AG09319 (cell line): Measurements from ENCODE around the gene CHD9.
"Not testable (repeated sequence)": the region's sequence is repeated elsewhere in the genome, so short reads cannot be mapped to it uniquely, and the experiment has no call there.

Experiments used
- DNase-seq: peaks from one replicate; pipeline ENCODE4 v3.0.0-alpha.2; 2010; ENCODE audit warnings: low read depth; ENCODE audit errors: extremely low read depth
- TF ChIP-seq, protein P1 (sequence below): IDR thresholded peaks from 2 replicates; pipeline ENCODE4 v1.5.1; 2011; ENCODE audit warnings: low read depth, mild to moderate bottlenecking, inconsistent platforms, low read length, moderate library complexity

Gene CHD9

GRCh38 chr16:53031323-53031942 is 23.4 kb upstream of the CHD9 start:
- no peak for DNase-seq
- TF ChIP-seq, protein P1, sequence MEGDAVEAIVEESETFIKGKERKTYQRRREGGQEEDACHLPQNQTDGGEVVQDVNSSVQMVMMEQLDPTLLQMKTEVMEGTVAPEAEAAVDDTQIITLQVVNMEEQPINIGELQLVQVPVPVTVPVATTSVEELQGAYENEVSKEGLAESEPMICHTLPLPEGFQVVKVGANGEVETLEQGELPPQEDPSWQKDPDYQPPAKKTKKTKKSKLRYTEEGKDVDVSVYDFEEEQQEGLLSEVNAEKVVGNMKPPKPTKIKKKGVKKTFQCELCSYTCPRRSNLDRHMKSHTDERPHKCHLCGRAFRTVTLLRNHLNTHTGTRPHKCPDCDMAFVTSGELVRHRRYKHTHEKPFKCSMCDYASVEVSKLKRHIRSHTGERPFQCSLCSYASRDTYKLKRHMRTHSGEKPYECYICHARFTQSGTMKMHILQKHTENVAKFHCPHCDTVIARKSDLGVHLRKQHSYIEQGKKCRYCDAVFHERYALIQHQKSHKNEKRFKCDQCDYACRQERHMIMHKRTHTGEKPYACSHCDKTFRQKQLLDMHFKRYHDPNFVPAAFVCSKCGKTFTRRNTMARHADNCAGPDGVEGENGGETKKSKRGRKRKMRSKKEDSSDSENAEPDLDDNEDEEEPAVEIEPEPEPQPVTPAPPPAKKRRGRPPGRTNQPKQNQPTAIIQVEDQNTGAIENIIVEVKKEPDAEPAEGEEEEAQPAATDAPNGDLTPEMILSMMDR: no peak

- DNase-seq: no peak
- TF ChIP-seq, protein P1: no peak
Observed at GRCh38 chr16:53034306-53034705, 20.5 kb upstream of the CHD9 start.

GRCh38 chr16:53035176-53035942 is 19.4 kb upstream of the CHD9 start:
- TF ChIP-seq, protein P1: no peak
- no peak for DNase-seq

DNA sequence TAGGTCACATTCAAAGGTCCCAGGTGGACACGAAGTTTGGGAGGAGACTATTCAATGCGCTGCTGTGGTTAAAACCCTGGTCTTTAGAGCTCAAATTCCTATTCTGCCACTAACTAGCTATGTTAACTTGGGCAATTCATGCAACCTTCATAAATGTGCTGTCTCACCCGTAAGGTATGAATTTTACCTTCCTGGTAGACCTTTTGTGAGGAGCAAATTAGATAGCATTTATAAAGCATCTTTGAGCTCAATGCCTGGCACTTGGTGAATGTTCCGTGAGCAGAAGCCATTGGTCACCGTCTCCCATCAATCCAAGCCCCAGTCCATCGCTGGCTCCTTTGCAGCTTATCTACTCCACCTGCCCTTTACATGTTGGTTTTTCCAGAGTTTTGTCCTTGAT is 18.7 kb upstream of the CHD9 start:
- TF ChIP-seq, protein P1: no peak
- DNase-seq: no peak

DNA sequence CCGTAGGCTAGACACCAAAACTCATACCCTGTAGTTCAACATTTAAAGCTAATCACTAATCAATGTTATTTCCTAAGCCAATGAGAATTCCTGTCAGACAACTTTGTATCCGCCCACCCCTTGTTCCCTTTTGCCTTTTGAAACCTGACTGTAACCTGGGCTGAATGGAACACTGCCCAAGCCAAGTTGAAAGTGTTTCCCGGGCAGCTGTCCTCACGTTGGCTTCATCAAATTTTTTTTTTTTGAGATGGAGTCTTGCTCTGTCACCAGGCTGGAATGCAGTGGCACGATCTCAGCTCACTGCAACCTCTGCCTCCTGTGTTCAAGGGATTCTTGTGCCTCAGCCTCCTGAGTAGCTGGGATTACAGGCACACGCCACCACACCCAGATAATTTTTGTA is 18.1 kb upstream of the CHD9 start:
- DNase-seq: not testable (repeated sequence)

- no peak for DNase-seq
Observed at GRCh38 chr16:53040788-53041187, 14.0 kb upstream of the CHD9 start.

GRCh38 chr16:53041320-53042051 is 13.3 kb upstream of the CHD9 start:
- DNase-seq: no peak

More at GRCh38 chr16:53040788-53041187, 14.0 kb upstream of the CHD9 start:
- TF ChIP-seq, protein P1: no peak

More at GRCh38 chr16:53041320-53042051, 13.3 kb upstream of the CHD9 start:
- TF ChIP-seq, protein P1: no peak
